ENCODE data around the gene SRGAP1.

- TF ChIP-seq MXI1 (IDR thresholded peaks at IDR 0.05; ENCODE audit: borderline replicate concordance, low read depth, low read length) (no peak), USF2 (IDR thresholded peaks at IDR 0.05; ENCODE audit: low read depth, low read length) (no peak), CTCF (conservative IDR thresholded peaks at IDR 0.05; ENCODE audit: low read depth, low read length) (no peak), BHLHE40 (IDR thresholded peaks at IDR 0.05; ENCODE audit: low read depth, low read length) (no peak), POLR2A (IDR thresholded peaks at IDR 0.05; ENCODE audit: low read depth, low read length) (no peak), NFE2L2 (IDR thresholded peaks at IDR 0.05; ENCODE audit: low read depth, low read length) (no peak)
Observed at GRCh38 chr12:64203036-64203435, 358.5 kb downstream of the SRGAP1 start.
